SK-N-SH treated with all-trans-retinoic acid at 6 μM for 48 hours (cell line): Measurements from ENCODE around the gene HTR2A.

ENCODE experiments used
- ARNTL ChIP-seq: fragments of 450-650 bp; formaldehyde crosslinking; IDR thresholded peaks from 2 replicates; pipeline ENCODE4 v1.5.0; 2020; ENCODE audit warnings: low read depth, mild to moderate bottlenecking, moderate library complexity, borderline replicate concordance
- BACH2 ChIP-seq: fragments of 250-450 bp; sonication (Bioruptor Pico); IDR thresholded peaks from 2 replicates; pipeline ENCODE4 v1.9.0; 2021; ENCODE audit warnings: mild to moderate bottlenecking, borderline replicate concordance
- CSDC2 ChIP-seq: fragments of 250-450 bp; sonication (Bioruptor Pico); IDR thresholded peaks from 2 replicates; pipeline ENCODE4 v1.5.0; 2020; ENCODE audit warnings: mild to moderate bottlenecking, moderate library complexity
- ISL1 ChIP-seq: fragments of 250-450 bp; sonication (Bioruptor Pico); IDR thresholded peaks from 2 replicates; pipeline ENCODE4 v2.1.2; 2022; ENCODE audit warnings: mild to moderate bottlenecking, moderate library complexity
- OSR1 ChIP-seq: fragments of 250-450 bp; sonication (Bioruptor Pico); IDR thresholded peaks from 2 replicates; pipeline ENCODE4 v1.8.0; 2022; ENCODE audit warnings: moderate library complexity, mild to moderate bottlenecking, inconsistent platforms
- SNAI2 ChIP-seq: fragments of 250-450 bp; sonication (Bioruptor Pico); IDR thresholded peaks from 2 replicates; pipeline ENCODE4 v1.5.0; 2020; ENCODE audit warnings: mild to moderate bottlenecking, moderate library complexity
- TCF4 ChIP-seq: fragments of 250-450 bp; sonication (Bioruptor Pico); IDR thresholded peaks from 2 replicates; pipeline ENCODE4 v1.8.0; 2021; ENCODE audit warnings: mild to moderate bottlenecking, moderate library complexity, borderline replicate concordance
- ZFP3 ChIP-seq: fragments of 250-450 bp; sonication (Bioruptor Pico); IDR thresholded peaks from 2 replicates; pipeline ENCODE4 v1.5.0; 2020; ENCODE audit warnings: mild to moderate bottlenecking, moderate library complexity
- ZFP30 ChIP-seq: fragments of 450-650 bp; formaldehyde crosslinking; IDR thresholded peaks from 2 replicates; pipeline ENCODE4 v1.5.0; 2022; ENCODE audit warnings: mild to moderate bottlenecking, moderate library complexity
- ZNF8 ChIP-seq: fragments of 450-650 bp; formaldehyde crosslinking; IDR thresholded peaks from 2 replicates; pipeline ENCODE4 v1.5.0; 2020; ENCODE audit warnings: mild to moderate bottlenecking, moderate library complexity
- TF ChIP-seq, protein P1 (sequence below): fragments of 250-450 bp; sonication (Bioruptor Pico); IDR thresholded peaks from 2 replicates; pipeline ENCODE4 v1.5.1; 2020; ENCODE audit warnings: low read depth, mild to moderate bottlenecking, moderate library complexity
- TF ChIP-seq, protein P2 (sequence below): fragments of 250-450 bp; sonication (Bioruptor Pico); IDR thresholded peaks from 2 replicates; pipeline ENCODE4 v1.8.0; 2020; ENCODE audit warnings: mild to moderate bottlenecking, moderate library complexity, borderline replicate concordance

DNA sequence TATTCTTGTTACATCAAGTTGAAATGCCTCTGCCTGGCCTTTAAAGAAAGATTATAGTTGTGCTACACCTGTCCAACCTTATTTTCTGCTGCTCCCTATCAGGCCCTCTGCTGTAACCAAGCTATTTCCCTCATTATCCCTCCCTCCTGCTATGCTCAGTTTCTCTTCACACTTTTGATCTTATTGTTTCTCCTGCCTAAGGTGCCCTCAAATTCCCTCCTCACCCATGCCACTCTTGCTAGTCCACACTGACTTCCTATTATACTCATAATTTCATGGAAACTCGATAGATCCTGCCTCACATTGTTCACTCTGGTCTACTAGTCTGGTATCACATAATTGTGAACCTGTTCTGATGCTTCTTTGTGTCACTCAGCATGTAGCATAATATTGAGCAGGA is 80.5 kb downstream of the HTR2A start:
- TF ChIP-seq ZFP3 (CRISPR knock-in tag) (no peak), SNAI2 (CRISPR knock-in tag) (no peak), ISL1 (CRISPR knock-in tag) (no peak), ARNTL (no peak), BACH2 (CRISPR knock-in tag) (no peak), ZFP30 (CRISPR knock-in tag) (no peak), ZNF8 (CRISPR knock-in tag) (no peak), TCF4 (CRISPR knock-in tag) (no peak), OSR1 (CRISPR knock-in tag) (no peak), CSDC2 (CRISPR knock-in tag) (no peak)
- TF ChIP-seq, protein P1, sequence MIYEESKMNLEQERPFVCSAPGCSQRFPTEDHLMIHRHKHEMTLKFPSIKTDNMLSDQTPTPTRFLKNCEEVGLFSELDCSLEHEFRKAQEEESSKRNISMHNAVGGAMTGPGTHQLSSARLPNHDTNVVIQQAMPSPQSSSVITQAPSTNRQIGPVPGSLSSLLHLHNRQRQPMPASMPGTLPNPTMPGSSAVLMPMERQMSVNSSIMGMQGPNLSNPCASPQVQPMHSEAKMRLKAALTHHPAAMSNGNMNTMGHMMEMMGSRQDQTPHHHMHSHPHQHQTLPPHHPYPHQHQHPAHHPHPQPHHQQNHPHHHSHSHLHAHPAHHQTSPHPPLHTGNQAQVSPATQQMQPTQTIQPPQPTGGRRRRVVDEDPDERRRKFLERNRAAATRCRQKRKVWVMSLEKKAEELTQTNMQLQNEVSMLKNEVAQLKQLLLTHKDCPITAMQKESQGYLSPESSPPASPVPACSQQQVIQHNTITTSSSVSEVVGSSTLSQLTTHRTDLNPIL: no peak
- TF ChIP-seq, protein P2, sequence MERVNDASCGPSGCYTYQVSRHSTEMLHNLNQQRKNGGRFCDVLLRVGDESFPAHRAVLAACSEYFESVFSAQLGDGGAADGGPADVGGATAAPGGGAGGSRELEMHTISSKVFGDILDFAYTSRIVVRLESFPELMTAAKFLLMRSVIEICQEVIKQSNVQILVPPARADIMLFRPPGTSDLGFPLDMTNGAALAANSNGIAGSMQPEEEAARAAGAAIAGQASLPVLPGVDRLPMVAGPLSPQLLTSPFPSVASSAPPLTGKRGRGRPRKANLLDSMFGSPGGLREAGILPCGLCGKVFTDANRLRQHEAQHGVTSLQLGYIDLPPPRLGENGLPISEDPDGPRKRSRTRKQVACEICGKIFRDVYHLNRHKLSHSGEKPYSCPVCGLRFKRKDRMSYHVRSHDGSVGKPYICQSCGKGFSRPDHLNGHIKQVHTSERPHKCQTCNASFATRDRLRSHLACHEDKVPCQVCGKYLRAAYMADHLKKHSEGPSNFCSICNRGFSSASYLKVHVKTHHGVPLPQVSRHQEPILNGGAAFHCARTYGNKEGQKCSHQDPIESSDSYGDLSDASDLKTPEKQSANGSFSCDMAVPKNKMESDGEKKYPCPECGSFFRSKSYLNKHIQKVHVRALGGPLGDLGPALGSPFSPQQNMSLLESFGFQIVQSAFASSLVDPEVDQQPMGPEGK (CRISPR knock-in tag): no peak
